GM19043 (cell line): ENCODE results near the gene SCNN1G.
"Not testable (repeated sequence)": the region's sequence is repeated elsewhere in the genome, so short reads cannot be mapped to it uniquely, and the experiment has no call there.

Experiments used
- ATAC-seq: cut with Tn5 transposase; IDR thresholded peaks from one replicate; pipeline ENCODE4 v1.9.1; 2021; ENCODE audit warnings: low read depth; ENCODE audit not compliant: unreplicated experiment

SCNN1G gene

GRCh38 chr16:23244122-23244521, 61.6 kb downstream of the SCNN1G start:
- ATAC-seq: no peak

DNA sequence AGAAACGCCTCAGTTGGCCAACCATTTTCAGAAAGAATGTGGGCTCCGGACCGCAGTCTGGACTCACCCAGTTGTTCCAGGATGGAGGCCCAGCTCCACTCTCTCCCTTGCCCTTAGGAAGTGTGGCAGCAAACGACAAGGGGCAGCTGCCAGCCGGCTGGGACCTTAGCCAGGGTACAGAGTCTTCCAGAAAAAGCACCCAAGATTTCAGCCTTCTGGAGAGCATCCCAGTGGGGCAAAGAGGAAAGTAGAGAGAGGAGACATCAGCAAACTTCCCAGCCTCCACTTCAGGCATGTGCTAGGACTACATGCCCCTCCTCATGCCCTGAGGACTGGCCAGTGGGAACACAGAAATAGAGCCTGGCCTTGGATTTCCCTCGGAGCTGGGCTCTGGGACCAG, 62.7 kb downstream of the SCNN1G start:
- ATAC-seq: no peak

DNA sequence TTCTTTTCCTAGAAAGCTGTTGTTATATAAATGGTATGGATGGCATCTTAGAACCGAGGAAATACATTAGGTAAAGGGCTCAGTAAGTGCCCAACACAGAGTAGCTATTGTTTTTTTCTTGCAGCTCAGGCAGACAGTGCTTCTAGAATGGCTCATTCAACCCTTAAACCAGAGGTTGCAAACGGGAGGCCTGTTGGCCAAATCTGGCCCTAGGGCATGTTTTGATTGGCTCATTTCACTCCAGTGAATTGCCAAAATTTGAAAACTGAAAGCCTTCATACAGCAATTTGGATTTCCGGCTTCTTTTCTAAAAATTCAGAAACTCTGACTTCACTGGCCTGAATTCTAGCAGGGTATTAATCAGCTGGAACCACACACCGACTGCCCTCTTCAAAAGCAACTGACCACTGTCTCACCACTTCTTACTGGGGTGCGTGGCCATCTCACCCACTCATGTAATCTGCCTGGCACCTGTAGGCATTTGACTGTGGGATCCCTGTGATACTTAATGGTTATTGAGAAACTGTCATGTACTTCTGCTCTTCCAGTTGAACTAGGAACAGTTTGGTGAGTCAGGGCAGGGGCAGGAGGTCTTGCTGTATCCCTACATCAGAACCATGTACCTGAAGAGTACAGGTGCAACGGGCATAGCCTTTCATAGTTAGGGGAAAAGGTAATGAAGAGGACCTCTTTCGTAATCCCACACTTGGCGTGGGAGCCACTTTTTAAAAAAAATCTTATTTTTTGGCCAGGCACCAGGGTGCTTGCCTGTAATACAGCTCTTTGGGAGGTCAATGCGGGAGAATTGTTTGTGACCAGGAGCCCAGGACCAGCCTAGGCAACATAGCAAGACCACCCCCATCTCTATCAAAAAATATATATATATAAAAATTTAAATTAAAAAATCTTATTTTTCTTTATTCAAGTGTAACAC, 66.0 kb downstream of the SCNN1G start:
- ATAC-seq: no peak

- ATAC-seq: no peak
Observed at GRCh38 chr16:23249830-23250229, 67.3 kb downstream of the SCNN1G start.

DNA sequence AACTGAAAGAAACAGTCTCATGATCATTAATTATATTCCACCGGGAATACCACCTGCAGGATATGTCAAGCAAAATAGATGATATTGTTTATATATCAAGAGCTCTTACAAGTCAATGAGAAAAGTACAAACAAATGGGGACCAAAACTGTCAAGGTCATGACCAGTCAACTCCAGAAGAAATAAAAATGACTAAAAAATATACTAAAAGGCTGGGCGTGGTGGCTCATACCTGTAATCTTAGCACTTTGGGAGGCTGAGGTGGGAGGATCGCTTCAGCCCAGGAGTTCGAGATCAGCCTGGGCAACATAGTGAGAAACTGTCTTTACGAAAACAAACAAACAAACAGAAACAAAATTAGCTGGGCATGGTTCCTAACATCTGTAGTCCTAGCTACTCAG, 69.8 kb downstream of the SCNN1G start:
- ATAC-seq: no peak

DNA sequence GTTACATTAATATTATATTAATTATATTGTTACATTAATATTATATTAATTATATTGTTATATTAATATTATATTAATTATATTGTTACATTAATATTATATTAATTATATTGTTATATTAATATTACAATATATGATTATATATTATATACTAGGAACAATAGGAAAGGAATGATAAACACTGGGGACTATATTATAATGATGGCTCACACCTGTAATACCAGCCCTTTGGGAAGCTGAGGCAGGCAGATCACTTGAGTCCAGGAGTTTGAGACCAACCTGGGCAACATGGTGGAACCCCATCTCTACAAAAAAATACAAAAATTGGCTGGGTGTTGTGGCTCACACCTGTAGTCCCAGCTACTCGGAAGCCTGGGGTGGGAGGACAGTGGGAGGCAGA, 71.1 kb downstream of the SCNN1G start:
- ATAC-seq: not testable (repeated sequence)

GRCh38 chr16:23254338-23254737, 71.8 kb downstream of the SCNN1G start:
- ATAC-seq: no peak

- no peak for ATAC-seq
Observed at GRCh38 chr16:23255000-23255399, 72.5 kb downstream of the SCNN1G start.

DNA sequence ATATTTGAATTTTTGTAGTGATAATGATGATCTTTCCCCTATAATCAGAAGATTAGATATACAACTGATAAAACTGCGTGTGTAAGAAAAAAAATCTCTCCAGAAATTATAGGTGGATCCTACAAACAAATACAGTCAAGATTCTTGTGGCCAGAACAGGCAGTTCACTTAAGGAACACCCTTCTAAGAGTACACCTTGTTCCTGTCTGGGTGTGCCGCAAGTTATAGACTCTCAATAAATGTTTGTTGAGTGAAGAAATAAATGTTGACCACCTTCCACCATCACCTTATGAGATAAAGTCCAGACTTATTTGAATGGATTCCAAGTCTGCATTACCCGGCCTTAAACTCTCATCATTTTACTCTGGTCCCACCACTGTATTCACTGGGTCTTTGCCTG, 73.9 kb downstream of the SCNN1G start:
- ATAC-seq: no peak

- no peak for ATAC-seq
Observed at GRCh38 chr16:23257682-23258081, 75.1 kb downstream of the SCNN1G start.

- ATAC-seq: no peak
Observed at GRCh38 chr16:23258919-23259237, 76.3 kb downstream of the SCNN1G start.
